LoVo (cell line): ENCODE measurements around the gene CXCR6.

ENCODE experiments used
- DNase-seq: peaks from one replicate; pipeline ENCODE4 v3.0.0-alpha.2; 2016; ENCODE audit warnings: low spot score

CXCR6 gene

GRCh38 chr3:45969116-45969515 is 25.9 kb downstream of the CXCR6 start:
- DNase-seq = no peak

GRCh38 chr3:45969953-45970352 is 26.7 kb downstream of the CXCR6 start:
- DNase-seq = no peak

- DNase-seq = no peak
These were observed 29.5 kb downstream of the CXCR6 start for GRCh38 chr3:45972534-45973402.

- DNase-seq = no peak
These were observed 31.4 kb downstream of the CXCR6 start for GRCh38 chr3:45974686-45975085.

GRCh38 chr3:45975686-45976085 is 32.4 kb downstream of the CXCR6 start:
- no peak for DNase-seq

GRCh38 chr3:45976191-45977091 is 33.2 kb downstream of the CXCR6 start:
- no peak for DNase-seq

GRCh38 chr3:45978006-45978761 is 34.9 kb downstream of the CXCR6 start:
- peak; percentile 12 for DNase-seq

GRCh38 chr3:45979378-45979777 is 36.1 kb downstream of the CXCR6 start:
- DNase-seq = no peak

GRCh38 chr3:45980229-45980813 is 37.1 kb downstream of the CXCR6 start:
- no peak for DNase-seq

GRCh38 chr3:45980819-45981218 is 37.6 kb downstream of the CXCR6 start:
- DNase-seq = no peak

- no peak for DNase-seq
These were observed 38.2 kb downstream of the CXCR6 start for GRCh38 chr3:45981346-45982074.

- DNase-seq = no peak
These were observed 40.5 kb downstream of the CXCR6 start for GRCh38 chr3:45983770-45984169.

- DNase-seq = no peak
These were observed 41.4 kb downstream of the CXCR6 start for GRCh38 chr3:45984331-45985312.

GRCh38 chr3:45985532-45986302 is 42.5 kb downstream of the CXCR6 start:
- DNase-seq = no peak

GRCh38 chr3:45986303-45986982 is 43.2 kb downstream of the CXCR6 start:
- DNase-seq = peak; percentile 64

- DNase-seq = no peak
These were observed 44.4 kb downstream of the CXCR6 start for GRCh38 chr3:45987368-45988291.

- no peak for DNase-seq
These were observed 45.1 kb downstream of the CXCR6 start for GRCh38 chr3:45988362-45988761.
